Stimulated activated CD4-positive, alpha-beta T cell treated with anti-CD3 and anti-CD28 coated beads, Interleukin-1b, Interleukin-23, amount 100 ng/mL, for 4 hours (primary cell): ENCODE results near the gene ELAVL1.

Experiments
- DNase-seq, 2 donors: peaks; one replicate each; pipeline ENCODE4 v3.0.0-alpha.2; 2020; ENCODE audit warnings: low read depth in 2 of 2

Gene ELAVL1

GRCh38 chr19:8021374-8021773 is 15.9 kb upstream of the ELAVL1 start:
- DNase-seq: no peak

- no peak for DNase-seq
These were observed 15.2 kb upstream of the ELAVL1 start for GRCh38 chr19:8020681-8021080.

DNA sequence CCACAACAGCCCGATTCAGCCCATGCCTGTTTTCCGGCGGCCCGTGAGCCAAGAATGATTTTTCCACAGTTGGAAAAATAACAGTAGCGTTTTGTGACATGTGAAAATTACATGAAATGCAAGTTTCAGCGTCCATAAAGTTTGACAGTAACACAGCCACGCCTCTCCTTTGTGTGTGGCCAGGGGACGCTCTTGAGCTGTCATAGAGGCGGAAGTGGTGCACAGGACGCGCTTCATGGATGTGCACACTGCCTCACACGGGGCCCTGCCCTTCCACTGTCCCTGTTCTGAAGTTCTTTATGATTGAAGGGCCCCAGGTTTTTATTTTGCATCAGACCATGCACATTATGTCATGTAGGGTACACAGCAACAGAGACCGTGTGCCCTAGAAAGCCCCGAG is 12.4 kb upstream of the ELAVL1 start:
- no peak for DNase-seq

- DNase-seq: peak in 1 of 2 donors; percentile 39
These were observed 523 bp downstream of the ELAVL1 start for GRCh38 chr19:8004723-8005513.

- DNase-seq: no peak
These were observed 1.4 kb downstream of the ELAVL1 start for GRCh38 chr19:8004001-8004400.

- DNase-seq: peak; percentile 60 to 62
These were observed 3.2 kb downstream of the ELAVL1 start for GRCh38 chr19:8001995-8002849.

DNA sequence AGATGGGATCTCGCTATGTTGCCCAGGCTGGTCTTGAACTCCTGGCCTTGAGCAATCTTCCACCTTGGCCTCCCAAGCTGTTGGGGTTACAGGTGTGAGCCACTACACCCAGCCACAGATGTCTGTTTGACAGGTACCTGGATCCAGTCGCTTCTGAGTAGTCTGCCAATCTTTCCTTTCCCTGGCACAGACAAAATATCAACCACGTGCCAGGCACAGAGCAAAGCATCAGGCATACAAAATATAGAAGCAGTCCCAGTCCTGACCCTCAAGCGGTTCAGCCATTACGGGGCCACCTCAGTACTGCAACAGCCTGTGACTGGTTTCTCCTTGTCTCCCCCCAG is 3.8 kb downstream of the ELAVL1 start:
- DNase-seq: no peak

DNA sequence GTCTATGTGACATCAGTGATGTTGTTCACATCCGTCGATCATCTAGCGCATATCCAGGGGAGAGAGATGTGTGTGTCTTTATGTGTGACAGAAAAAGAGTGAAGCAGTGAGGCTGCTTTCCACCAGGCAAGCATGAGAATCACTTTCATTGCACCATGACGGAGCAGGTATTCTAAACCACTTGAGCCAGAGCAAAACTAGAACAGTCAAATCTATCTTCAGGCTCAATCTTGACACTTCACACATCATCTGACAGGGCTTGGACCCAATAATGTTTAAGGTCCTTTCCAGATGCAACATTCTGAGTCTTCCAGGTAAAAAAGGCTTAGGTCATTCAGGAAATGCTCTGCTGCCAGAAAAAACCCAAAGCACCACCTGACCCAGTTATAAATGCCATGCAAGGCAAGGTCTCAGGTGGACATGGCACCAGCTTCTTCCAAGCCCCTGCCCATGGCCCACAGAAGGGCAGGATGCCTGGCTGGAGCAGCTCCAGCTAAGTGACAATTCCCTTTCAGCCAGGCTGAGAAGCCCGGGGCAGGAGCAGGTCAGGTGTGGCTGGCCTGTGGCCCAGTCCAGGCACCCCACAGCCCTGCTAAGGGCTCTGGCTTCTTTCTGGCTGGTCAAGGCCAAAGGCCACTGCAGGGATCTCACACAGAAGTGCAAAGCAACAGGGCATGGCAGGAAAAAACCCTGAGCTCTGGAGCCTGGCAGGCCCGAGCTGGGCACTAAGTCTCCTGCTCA is 5.0 kb downstream of the ELAVL1 start:
- no peak for DNase-seq

DNA sequence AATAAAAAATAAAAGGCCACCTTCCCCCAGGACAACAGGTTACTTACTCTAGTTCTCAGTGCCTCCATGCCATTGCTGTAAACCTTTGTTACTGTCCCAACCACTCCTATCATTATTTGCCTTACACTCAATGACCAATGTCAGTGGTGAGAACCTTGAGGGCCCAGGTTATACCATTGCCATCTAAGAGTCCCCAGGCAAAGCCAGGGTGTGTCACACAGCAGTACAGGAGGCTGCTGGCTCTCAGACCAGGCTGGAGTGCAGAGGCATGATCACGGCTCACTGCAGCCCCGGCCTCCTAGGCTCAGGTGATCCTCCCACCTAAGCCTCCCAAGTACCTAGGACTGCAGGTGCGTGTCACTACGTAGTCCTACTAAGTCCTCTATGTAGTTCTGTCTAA is 6.1 kb downstream of the ELAVL1 start:
- no peak for DNase-seq

GRCh38 chr19:7997809-7998480 is 7.5 kb downstream of the ELAVL1 start:
- DNase-seq: no peak

DNA sequence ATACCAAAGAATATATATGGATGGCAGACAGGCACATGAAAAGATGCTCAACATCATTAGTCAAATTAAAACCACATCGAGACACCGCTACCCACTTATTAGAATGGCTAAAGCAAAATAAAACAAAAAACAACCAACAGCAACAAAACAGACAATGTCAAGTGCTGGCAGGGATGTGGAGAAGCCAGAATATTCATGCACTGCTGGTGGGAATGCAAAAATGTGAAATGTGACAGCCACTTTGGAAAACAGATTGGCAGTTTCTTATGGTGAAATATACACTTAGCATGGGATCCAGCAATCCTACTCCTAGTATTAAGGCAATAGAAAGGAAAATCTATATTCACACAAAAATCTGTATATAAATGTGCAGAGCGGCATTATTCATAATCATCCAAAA is 8.6 kb downstream of the ELAVL1 start:
- no peak for DNase-seq

GRCh38 chr19:7995810-7996158 is 9.7 kb downstream of the ELAVL1 start:
- DNase-seq: no peak

GRCh38 chr19:7994928-7995809 is 10.3 kb downstream of the ELAVL1 start:
- DNase-seq: no peak

DNA sequence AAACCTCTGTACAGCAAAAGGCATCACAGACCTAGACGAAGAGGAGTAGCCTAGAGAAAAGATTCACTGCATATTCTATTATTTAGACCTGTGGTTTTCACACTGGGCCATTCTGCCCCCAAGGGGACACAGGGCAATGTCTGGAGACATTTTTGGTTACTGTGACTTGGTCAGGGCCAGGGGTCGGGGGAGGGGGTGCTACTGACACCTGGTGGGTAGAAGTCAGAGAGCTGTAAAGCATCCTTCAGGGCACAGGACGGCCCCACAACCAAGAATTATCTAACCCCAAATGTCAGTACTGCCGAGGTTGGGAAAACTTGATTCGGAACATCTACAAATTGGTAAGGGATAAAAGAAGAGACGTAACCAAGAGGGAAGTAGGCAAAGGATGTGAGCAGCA is 11.3 kb downstream of the ELAVL1 start:
- no peak for DNase-seq

GRCh38 chr19:7993560-7993959 is 11.9 kb downstream of the ELAVL1 start:
- no peak for DNase-seq

DNA sequence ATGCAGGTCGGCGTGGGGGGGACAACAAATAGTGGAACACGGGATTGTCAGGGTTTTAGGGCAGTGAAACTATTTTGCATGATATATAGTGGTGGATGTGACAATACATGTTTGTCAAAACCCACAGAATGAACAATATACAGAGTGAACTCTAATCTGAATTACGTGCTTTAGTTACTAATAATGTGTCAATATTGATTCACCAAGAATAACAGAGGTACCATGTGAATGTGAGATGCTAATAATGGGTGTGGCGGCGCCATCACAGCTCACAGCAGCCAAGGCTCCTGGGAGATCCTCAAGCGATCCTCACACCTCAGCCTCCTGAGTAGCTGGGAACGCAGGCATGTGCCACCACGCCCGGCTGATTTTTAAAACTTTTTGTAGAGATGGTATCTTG is 12.9 kb downstream of the ELAVL1 start:
- no peak for DNase-seq

GRCh38 chr19:7989071-7989575 is 16.3 kb downstream of the ELAVL1 start:
- no peak for DNase-seq

DNA sequence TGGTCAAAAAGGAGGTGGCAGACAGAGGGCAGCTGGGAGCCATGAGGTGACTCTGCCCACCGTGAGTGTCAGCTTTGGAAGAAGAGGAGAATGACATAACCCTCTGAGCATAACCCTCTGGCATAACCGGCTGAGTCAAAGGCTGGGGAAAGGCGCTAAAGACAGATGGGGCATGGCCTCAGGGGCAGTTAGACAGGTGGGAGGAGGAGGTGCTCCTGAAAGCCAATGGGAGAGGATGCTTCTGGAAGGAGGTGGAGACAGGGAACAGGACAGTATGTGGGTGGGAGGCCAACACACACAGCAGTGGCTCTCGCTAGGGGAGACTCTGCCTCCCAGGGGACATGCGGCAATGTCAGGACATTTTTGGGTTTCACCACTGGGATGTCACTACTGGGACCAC is 17.1 kb downstream of the ELAVL1 start:
- DNase-seq: no peak

DNA sequence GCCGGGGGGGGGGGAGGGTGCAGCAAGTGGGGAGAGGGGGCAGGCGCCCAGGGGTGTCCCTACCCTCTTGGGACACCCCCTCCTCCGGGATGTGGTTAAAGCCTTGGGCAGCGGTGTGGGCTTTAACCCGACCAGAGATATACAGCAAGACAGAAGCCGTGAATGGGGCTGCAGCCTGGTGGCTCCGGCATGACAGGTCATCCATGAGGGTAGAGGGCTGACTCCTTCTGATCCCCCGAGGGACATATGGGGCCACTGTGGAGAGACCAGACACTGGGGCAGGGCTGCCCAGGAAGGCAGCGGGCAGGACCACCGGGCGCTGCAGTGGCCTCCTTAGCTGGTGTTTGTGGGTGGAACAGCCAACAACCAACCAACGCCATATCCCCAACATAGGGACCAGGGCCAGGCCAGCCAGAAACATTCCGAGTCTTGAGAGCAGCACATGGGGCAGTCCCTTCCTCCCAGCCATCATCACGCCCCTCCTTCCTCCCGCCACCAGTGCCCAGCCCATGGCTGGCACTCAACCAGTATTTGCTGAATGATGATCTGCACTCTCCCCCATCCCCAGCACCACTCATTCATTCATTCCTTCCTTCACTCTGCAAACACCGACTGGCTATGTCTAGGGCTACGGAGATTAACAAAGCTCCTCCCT is 18.2 kb downstream of the ELAVL1 start:
- no peak for DNase-seq
